Epithelial cell of esophagus (primary cell): ENCODE measurements around the gene RGS16.
"Not testable (repeated sequence)": the region's sequence is repeated elsewhere in the genome, so short reads cannot be mapped to it uniquely, and the experiment has no call there.

Source experiments
- DNase-seq: peaks from one replicate; pipeline ENCODE4 v3.0.0; 2010; ENCODE audit warnings: low read depth
- H3K4me3 ChIP-seq: 2 replicates; pipeline ENCODE4 v1.5.1; 2011; ENCODE audit warnings: mild to moderate bottlenecking, low read length, control low read depth
- TF ChIP-seq, protein P1 (sequence below): IDR thresholded peaks from 2 replicates; pipeline ENCODE4 v1.5.1; 2011; ENCODE audit warnings: low read depth, mild to moderate bottlenecking, low read length, control low read depth, inconsistent platforms; ENCODE audit not compliant: insufficient read depth; ENCODE audit errors: missing control alignments

The RGS16 gene

DNA sequence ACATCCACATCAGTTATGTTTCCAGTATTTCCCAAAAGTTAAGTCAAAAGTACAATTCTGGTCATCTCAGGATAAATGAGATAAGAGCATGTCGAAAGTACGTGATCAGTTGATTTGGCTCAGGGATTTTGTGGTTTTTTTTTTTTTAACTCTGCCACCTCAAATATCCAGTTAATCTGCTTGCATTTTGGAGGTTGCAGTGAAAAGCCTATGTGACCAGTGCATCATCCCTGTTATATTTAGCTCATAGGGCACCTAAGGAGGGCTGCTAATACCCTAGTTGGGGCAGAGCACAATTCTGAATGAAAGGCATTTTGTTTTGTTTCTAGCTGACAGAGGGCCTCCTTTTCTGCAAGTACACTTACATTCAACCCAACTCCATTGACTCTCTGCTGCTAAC lies 31.7 kb upstream of the RGS16 start:
- no peak overlapping the region for H3K4me3 ChIP-seq
- DNase-seq, result no peak
- TF ChIP-seq, protein P1, sequence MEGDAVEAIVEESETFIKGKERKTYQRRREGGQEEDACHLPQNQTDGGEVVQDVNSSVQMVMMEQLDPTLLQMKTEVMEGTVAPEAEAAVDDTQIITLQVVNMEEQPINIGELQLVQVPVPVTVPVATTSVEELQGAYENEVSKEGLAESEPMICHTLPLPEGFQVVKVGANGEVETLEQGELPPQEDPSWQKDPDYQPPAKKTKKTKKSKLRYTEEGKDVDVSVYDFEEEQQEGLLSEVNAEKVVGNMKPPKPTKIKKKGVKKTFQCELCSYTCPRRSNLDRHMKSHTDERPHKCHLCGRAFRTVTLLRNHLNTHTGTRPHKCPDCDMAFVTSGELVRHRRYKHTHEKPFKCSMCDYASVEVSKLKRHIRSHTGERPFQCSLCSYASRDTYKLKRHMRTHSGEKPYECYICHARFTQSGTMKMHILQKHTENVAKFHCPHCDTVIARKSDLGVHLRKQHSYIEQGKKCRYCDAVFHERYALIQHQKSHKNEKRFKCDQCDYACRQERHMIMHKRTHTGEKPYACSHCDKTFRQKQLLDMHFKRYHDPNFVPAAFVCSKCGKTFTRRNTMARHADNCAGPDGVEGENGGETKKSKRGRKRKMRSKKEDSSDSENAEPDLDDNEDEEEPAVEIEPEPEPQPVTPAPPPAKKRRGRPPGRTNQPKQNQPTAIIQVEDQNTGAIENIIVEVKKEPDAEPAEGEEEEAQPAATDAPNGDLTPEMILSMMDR, result no peak

DNA sequence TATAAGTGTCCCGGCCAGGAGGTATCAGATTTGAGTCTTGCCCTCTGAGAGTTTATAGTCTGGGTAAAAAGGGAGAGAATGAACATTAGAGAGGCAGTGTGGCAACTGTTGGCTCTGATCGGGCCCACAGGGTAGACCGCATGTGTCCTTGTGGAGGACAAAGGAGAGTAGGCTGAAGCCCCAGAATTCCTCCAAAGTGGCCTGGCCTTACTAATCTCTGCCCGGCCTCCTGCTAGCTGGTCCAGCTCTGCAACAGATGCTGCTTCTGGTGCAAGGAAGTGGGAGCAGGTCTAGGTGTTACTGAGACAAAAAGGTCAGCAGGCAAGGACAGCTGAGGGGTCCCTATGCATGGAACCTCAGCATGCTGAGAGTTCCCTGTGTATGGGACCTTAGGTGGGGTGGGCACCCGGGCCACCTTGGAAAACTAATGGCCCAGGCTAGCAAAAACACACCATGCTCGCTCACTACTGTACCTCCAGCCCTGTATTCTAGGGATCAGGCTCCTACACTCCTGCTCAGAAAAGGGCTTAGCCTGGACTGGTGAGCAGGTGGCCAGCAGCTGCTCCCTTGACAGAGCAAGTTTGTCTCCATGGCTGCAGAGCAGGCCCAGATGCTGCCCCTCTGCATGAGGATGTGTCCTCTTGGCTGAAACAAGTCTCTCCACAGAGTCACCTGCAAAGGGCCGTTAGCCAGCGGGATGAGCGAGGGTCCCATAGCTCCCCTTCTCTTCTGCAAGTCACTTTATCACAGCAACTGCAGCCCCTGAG lies 30.3 kb upstream of the RGS16 start:
- TF ChIP-seq, protein P1, result no peak

DNA sequence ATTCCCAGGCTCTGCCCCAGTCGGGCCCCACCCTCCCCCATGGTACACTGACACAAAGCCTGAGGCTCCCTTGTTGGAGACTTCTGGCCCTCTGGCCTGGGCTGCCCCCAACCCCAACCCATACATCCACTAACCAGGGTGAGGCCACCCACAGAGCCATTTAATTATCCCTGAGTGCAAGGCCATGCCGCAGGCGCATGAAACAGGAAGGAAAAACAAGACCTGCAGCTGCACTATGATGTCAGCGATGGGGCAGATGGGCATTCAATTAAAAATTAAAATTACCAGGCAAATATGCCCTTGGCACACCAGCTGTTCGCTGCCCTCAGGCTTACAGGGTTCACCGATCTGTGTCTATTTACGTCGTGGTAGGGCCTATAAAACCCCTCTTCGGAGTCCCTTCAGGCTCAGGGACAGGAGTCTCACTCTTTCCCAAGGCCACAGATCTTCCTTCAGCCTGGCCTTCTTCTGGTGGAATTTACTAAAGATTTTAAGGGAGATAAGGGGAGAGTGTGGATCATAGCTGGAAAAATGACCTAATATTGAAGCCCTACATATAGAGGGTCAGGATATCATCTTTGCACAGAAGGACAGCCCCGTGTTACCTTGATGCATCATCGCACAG lies 29.6 kb upstream of the RGS16 start:
- TF ChIP-seq, protein P1, result no peak
- no peak for DNase-seq
- no peak overlapping the region for H3K4me3 ChIP-seq

More for the DNA sequence above, 30.3 kb upstream of the RGS16 start:
- no peak overlapping the region for H3K4me3 ChIP-seq
- DNase-seq, result no peak

DNA sequence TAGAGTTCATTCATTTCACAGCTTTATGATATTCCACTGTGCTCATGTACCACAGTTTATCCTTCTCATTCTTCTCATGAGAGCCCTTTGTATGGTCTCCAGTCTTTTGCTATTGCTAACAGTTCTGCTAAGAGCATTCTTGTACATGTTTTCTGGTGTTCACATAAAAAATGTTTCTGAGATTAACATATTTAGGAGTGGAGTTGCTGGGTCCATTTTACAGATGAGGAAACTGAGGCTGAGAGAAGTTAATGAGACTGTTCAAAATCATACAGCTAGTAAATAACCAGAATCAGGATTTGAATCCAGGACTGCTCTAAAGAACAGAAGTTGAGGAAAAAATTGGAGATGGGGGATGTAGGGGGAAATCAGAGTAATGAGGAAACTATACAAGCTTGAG lies 28.8 kb upstream of the RGS16 start:
- TF ChIP-seq, protein P1, result no peak

DNA sequence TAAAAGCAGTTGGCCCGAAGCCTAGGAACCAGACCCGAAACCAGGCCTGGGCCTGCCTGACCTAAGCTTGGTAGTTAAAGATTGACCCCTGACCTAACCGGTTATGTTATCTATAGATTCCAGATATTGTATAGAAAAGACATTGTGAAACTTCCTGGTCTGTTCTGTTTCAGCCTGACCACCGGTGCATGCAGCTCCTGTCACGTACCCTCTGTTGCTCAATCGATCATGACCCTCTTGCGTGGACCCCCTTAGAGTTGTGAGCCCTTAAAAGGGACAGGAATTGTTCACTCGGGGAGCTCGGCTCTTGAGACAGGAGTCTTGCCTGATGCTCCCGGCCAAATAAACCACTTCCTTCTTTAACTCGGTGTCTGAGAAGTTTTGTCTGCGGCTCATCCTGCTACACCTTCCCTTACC lies 28.3 kb upstream of the RGS16 start:
- H3K4me3 ChIP-seq, DNase-seq: not testable (repeated sequence)

More for the DNA sequence above, 28.8 kb upstream of the RGS16 start:
- H3K4me3 ChIP-seq, result no peak overlapping the region
- DNase-seq, result no peak

DNA sequence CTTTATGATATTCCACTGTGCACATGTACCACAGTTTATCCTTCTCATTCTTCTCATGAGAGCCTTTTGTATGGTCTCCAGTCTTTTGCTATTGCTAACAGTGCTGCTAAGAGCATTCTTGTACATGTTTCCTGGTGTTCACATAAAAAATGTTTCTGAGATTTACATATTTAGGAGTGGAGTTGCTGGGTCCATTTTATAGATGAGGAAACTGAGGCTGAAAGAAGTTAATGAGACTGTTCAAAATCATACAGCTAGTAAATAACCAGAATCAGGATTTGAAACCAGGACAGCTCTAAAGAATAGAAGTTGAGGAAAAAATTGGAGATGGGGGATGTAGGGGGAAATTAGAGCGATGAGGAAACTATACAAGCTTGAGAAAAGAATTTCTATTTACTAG lies 27.8 kb upstream of the RGS16 start:
- TF ChIP-seq, protein P1, result no peak
- no peak for DNase-seq
- H3K4me3 ChIP-seq, result no peak overlapping the region

DNA sequence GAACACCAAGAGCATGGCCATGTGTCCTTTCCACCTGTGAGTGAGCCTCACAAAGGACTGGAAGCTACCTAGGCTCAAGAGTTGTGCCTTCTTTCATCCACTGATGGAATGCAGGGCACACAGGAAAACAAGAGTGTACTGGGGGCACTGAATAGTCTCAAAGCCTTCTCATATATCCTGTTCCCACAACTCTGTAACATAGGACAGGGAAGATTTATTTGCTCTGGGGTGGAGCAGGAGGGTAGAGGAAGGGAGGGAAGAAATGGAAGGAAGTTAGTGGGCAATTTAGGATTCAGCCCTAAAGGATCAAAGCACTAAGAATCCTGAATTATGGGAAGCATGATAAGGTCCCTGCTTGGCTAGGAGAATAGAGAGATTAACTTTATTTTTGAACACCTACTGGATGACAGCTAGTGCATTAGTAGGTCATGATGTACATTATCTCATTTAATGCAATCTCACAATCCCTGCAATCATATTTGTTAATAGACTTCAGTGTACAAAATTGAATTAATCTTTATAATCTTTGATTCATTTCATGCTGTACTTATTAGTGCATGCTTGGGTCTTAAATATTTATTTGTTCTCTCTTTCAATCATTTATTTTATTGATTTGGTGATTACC lies 27.0 kb upstream of the RGS16 start:
- no peak for DNase-seq
- H3K4me3 ChIP-seq, result no peak overlapping the region
- TF ChIP-seq, protein P1, result no peak
